ENCODE measurements around the gene CEBPA. TPM values are rescaled to one million over a fixed set of nuclear protein-coding genes. Genes with fewer than 3 reads are reported as not detected.

The CEBPA gene
- total and polyA plus RNA-seq, 2 experiments from 2014 or later, result 0.50 to 2.6 TPM

DNA sequence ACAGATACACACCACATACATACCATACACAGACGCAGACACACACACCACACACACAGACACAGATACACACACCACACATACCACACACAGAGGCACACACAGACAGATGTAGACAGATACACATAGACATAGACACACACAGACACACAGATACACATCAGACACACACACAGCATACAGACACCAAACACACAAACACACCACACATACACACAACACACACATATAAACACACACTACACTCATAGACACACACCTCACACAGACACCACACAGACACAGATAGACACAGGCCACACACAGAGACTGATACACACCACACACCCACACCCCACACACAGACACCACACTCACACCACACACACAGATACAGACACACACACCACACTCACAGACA lies 51.8 kb downstream of the CEBPA start:
- Histone ChIP-seq H3K36me3 (ENCODE audit: insufficient read depth) (peaks cover 4% of the 10 kb centered on the region; the same call in 1 of the 2 replicates), H3K27me3 (ENCODE audit: insufficient read depth) (no peaks in the 10 kb centered on the region), H3K4me1 (ENCODE audit: insufficient read depth) (no peaks in the 10 kb centered on the region), H4K20me1 (replicated peaks; ENCODE audit: insufficient read depth) (no peaks in the 10 kb centered on the region), H2AFZ (no peak overlapping the region), H3K79me2 (replicated peaks; ENCODE audit: insufficient read depth) (no peaks in the 10 kb centered on the region), H3K4me2 (no peak overlapping the region), H3K9me2 (ENCODE audit: insufficient read depth) (no peaks in the 10 kb centered on the region), H3K4me3 (no peak overlapping the region), H3F3A (replicated peaks; ENCODE audit: low read depth) (no peaks in the 10 kb centered on the region), H3K27ac (ENCODE audit: low read depth) (no peak overlapping the region)
- no peak for TF ChIP-seq STAT1 (IDR thresholded peaks at IDR 0.05; ENCODE audit: unreplicated experiment)
- TF ChIP-seq, protein P1, sequence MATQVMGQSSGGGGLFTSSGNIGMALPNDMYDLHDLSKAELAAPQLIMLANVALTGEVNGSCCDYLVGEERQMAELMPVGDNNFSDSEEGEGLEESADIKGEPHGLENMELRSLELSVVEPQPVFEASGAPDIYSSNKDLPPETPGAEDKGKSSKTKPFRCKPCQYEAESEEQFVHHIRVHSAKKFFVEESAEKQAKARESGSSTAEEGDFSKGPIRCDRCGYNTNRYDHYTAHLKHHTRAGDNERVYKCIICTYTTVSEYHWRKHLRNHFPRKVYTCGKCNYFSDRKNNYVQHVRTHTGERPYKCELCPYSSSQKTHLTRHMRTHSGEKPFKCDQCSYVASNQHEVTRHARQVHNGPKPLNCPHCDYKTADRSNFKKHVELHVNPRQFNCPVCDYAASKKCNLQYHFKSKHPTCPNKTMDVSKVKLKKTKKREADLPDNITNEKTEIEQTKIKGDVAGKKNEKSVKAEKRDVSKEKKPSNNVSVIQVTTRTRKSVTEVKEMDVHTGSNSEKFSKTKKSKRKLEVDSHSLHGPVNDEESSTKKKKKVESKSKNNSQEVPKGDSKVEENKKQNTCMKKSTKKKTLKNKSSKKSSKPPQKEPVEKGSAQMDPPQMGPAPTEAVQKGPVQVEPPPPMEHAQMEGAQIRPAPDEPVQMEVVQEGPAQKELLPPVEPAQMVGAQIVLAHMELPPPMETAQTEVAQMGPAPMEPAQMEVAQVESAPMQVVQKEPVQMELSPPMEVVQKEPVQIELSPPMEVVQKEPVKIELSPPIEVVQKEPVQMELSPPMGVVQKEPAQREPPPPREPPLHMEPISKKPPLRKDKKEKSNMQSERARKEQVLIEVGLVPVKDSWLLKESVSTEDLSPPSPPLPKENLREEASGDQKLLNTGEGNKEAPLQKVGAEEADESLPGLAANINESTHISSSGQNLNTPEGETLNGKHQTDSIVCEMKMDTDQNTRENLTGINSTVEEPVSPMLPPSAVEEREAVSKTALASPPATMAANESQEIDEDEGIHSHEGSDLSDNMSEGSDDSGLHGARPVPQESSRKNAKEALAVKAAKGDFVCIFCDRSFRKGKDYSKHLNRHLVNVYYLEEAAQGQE (IDR thresholded peaks at IDR 0.05; ENCODE audit: unreplicated experiment), result no peak
- TF ChIP-seq ZNF331 (CRISPR knock-in tag; IDR thresholded peaks at IDR 0.05; ENCODE audit: low read depth), result no peak
- TF ChIP-seq POLR2AphosphoS5 (IDR thresholded peaks at IDR 0.05; ENCODE audit: low read depth), result no peak
- no peak for TF ChIP-seq ZNF114 (CRISPR knock-in tag; IDR thresholded peaks at IDR 0.05)
- no peak for TF ChIP-seq NANOG (IDR thresholded peaks at IDR 0.05; ENCODE audit: borderline replicate concordance)
- no peak for TF ChIP-seq CREB1 (CRISPR knock-in tag; IDR thresholded peaks at IDR 0.05; ENCODE audit: low read depth)
- H3K4me3 Mint-ChIP-seq, result no peak overlapping the region
- H3K9me3 Mint-ChIP-seq, result peaks cover 6% of the 10 kb centered on the region
- H3K27me3 Mint-ChIP-seq (ENCODE audit: insufficient read depth, low read depth, poor library complexity), result peaks cover 4% of the 10 kb centered on the region
- H3K27ac Mint-ChIP-seq, result no peak overlapping the region
- no peaks in the 10 kb centered on the region for H3K36me3 Mint-ChIP-seq (ENCODE audit: low read depth)
- peaks cover 2% of the 10 kb centered on the region; the same call in 1 of the 3 replicates for H3K4me1 Mint-ChIP-seq
- DNase-seq (ENCODE audit: low spot score), result no peak
- no peak for ATAC-seq

Other genes with a start within 250 kb of the CEBPA start
- 28.8 and 29.6 TPM in 2 replicates for gene RHPN2, start 237.6 kb downstream of the CEBPA start, total RNA-seq (2014; rRNA removed; shearing (Covaris generic))
- 14.2 and 15.7 TPM in 2 replicates for gene RHPN2, start 237.6 kb downstream of the CEBPA start, polyA plus RNA-seq (2016; fragmentation: Nextera tagmentation; extraction: Ambion mirVana)
- gene GPATCH1, start 221.4 kb downstream of the CEBPA start, total RNA-seq (2014; rRNA removed; shearing (Covaris generic)), result 8.1 and 13.6 TPM in 2 replicates
- 11.5 and 12.0 TPM in 2 replicates for gene GPATCH1, start 221.4 kb downstream of the CEBPA start, polyA plus RNA-seq (2016; fragmentation: Nextera tagmentation; extraction: Ambion mirVana)
- gene WDR88, start 170.4 kb downstream of the CEBPA start, total RNA-seq (2014; rRNA removed; shearing (Covaris generic)), result not detected in 2 replicates
- not detected in 2 replicates for gene WDR88, start 170.4 kb downstream of the CEBPA start, polyA plus RNA-seq (2016; fragmentation: Nextera tagmentation; extraction: Ambion mirVana)
- 43.1 and 62.7 TPM in 2 replicates for gene LRP3, start 108.2 kb downstream of the CEBPA start, total RNA-seq (2014; rRNA removed; shearing (Covaris generic))
- 3.5 and 4.3 TPM in 2 replicates for gene LRP3, start 108.2 kb downstream of the CEBPA start, polyA plus RNA-seq (2016; fragmentation: Nextera tagmentation; extraction: Ambion mirVana)
- 2.6 and 6.3 TPM in 2 replicates for gene SLC7A10, start 76.7 kb downstream of the CEBPA start, total RNA-seq (2014; rRNA removed; shearing (Covaris generic))
- 2.5 and 3.3 TPM in 2 replicates for gene SLC7A10, start 76.7 kb downstream of the CEBPA start, polyA plus RNA-seq (2016; fragmentation: Nextera tagmentation; extraction: Ambion mirVana)
- 45.1 and 50.2 TPM in 2 replicates for gene CEBPG, start 71.2 kb upstream of the CEBPA start, total RNA-seq (2014; rRNA removed; shearing (Covaris generic))
- 20.9 and 25.9 TPM in 2 replicates for gene CEBPG, start 71.2 kb upstream of the CEBPA start, polyA plus RNA-seq (2016; fragmentation: Nextera tagmentation; extraction: Ambion mirVana)
- gene PEPD, start 219.3 kb upstream of the CEBPA start, total RNA-seq (2014; rRNA removed; shearing (Covaris generic)), result 89.2 and 95.5 TPM in 2 replicates
- 81.7 and 84.7 TPM in 2 replicates for gene PEPD, start 219.3 kb upstream of the CEBPA start, polyA plus RNA-seq (2016; fragmentation: Nextera tagmentation; extraction: Ambion mirVana)

All from GM23338 (cell line).